Endodermal cell (in vitro differentiated cells): ENCODE measurements around the gene UPP1. TPM values are rescaled to one million over a fixed set of nuclear protein-coding genes. Genes with fewer than 3 reads are reported as not detected.

ENCODE experiments used
- DNase-seq: peaks from one replicate; pipeline ENCODE4 v3.0.0-alpha.2; 2017
- H3K27ac ChIP-seq: 2 replicates; pipeline ENCODE4 v1.5.1; 2013; ENCODE audit warnings: mild to moderate bottlenecking, low read depth, low read length, moderate library complexity
- H3K27me3 ChIP-seq: 2 replicates; pipeline ENCODE4 v1.6.1; 2013; ENCODE audit warnings: mild to moderate bottlenecking, low read length, moderate library complexity; ENCODE audit not compliant: insufficient read depth, control insufficient read depth, poor library complexity, severe bottlenecking
- H3K36me3 ChIP-seq: 2 replicates; pipeline ENCODE4 v1.7.0; 2013; ENCODE audit warnings: mild to moderate bottlenecking, low read length, moderate library complexity; ENCODE audit not compliant: control insufficient read depth, insufficient read depth
- H3K4me1 ChIP-seq: one replicate; pipeline ENCODE4 v1.7.0; 2013; ENCODE audit warnings: low read length; ENCODE audit not compliant: control insufficient read depth, insufficient read depth
- H3K4me3 ChIP-seq: 2 replicates; pipeline ENCODE4 v1.5.1; 2013; ENCODE audit warnings: mild to moderate bottlenecking, low read length, moderate library complexity
- H3K9ac ChIP-seq: 2 replicates; pipeline ENCODE4 v1.6.1; 2013; ENCODE audit warnings: mild to moderate bottlenecking, low read length, moderate library complexity; ENCODE audit not compliant: poor library complexity, severe bottlenecking; ENCODE audit errors: extremely low read depth
- H3K9me3 ChIP-seq: 2 replicates; pipeline ENCODE4 v1.6.1; 2013; ENCODE audit warnings: mild to moderate bottlenecking, low read length, moderate library complexity; ENCODE audit not compliant: control insufficient read depth
- H3K27ac Mint-ChIP-seq: 2 replicates; pipeline ENCODE4 v1.8.0; 2020; ENCODE audit warnings: mixed read lengths
- H3K27me3 Mint-ChIP-seq: 2 replicates; pipeline ENCODE4 v1.8.0; 2021; ENCODE audit warnings: mild to moderate bottlenecking, mixed read lengths; ENCODE audit not compliant: insufficient read depth
- H3K36me3 Mint-ChIP-seq: 2 replicates; pipeline ENCODE4 v1.8.0; 2020; ENCODE audit warnings: low read depth, mixed read lengths
- H3K4me1 Mint-ChIP-seq: 2 replicates; pipeline ENCODE4 v1.8.0; 2020; ENCODE audit warnings: mixed read lengths
- H3K4me3 Mint-ChIP-seq: 2 replicates; pipeline ENCODE4 v1.8.0; 2020; ENCODE audit warnings: mild to moderate bottlenecking, moderate library complexity, mixed read lengths
- H3K9me3 Mint-ChIP-seq: 2 replicates; pipeline ENCODE4 v1.8.0; 2020; ENCODE audit warnings: mild to moderate bottlenecking, mixed read lengths
- WGBS, 2 experiments: methylation state at CpG; one replicate each; pipeline versions ENCODE4 v1.1.5 to v1.1.7; 2013; ENCODE audit warnings: missing lambda C conversion rate in 2 of 2, mixed read lengths in 1 of 2; ENCODE audit not compliant: insufficient coverage in 1 of 2, insufficient read length in 1 of 2; 5-methylcytosine and 5-hydroxymethylcytosine counted together
- total RNA-seq, 2 donors: library from RNA; stranded (reverse); fragmentation: NEBNext Ultra II Directional in 1 of 2; extraction: Animal tissue kit (Norgen Biotek cat#: 25700) in 1 of 2; gene quantifications; 2 replicates in 1 of 2; 3 replicates in 1 of 2; pipeline ENCODE4 v1.2.1, GENCODE V29; 2021
- TF ChIP-seq, protein P1 (sequence below): fragments of 200-600 bp; sonication (generic); conservative IDR thresholded peaks from 2 replicates; pipeline ENCODE4 v1.5.0; 2021; ENCODE audit warnings: antibody characterized with exemption, mild to moderate bottlenecking

UPP1 gene
- total RNA-seq, 2 donors from 2014 or later: 40.5 to 46.3 TPM

GRCh38 chr7:48067475-48067874 lies 21.6 kb upstream of the UPP1 start:
- Histone ChIP-seq H3K27ac (no peak overlapping the region), H3K36me3 (no peaks in the 10 kb centered on the region), H3K4me1 (no peaks in the 10 kb centered on the region), H3K4me3 (no peak overlapping the region), H3K9ac (no peak overlapping the region), H3K27me3 (no peaks in the 10 kb centered on the region), H3K9me3 (peaks cover 15% of the 10 kb centered on the region)
- H3K36me3 Mint-ChIP-seq: no peaks in the 10 kb centered on the region
- DNase-seq: no peak
- TF ChIP-seq, protein P1, sequence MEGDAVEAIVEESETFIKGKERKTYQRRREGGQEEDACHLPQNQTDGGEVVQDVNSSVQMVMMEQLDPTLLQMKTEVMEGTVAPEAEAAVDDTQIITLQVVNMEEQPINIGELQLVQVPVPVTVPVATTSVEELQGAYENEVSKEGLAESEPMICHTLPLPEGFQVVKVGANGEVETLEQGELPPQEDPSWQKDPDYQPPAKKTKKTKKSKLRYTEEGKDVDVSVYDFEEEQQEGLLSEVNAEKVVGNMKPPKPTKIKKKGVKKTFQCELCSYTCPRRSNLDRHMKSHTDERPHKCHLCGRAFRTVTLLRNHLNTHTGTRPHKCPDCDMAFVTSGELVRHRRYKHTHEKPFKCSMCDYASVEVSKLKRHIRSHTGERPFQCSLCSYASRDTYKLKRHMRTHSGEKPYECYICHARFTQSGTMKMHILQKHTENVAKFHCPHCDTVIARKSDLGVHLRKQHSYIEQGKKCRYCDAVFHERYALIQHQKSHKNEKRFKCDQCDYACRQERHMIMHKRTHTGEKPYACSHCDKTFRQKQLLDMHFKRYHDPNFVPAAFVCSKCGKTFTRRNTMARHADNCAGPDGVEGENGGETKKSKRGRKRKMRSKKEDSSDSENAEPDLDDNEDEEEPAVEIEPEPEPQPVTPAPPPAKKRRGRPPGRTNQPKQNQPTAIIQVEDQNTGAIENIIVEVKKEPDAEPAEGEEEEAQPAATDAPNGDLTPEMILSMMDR: no peak
- H3K4me1 Mint-ChIP-seq: no peaks in the 10 kb centered on the region
- H3K9me3 Mint-ChIP-seq: peaks cover 10% of the 10 kb centered on the region
- H3K4me3 Mint-ChIP-seq: no peak overlapping the region
- H3K27ac Mint-ChIP-seq: no peak overlapping the region
- WGBS, 2 experiments: 75 to 87% methylated on average over 2 of the region's 2 CpGs
- H3K27me3 Mint-ChIP-seq: no peaks in the 10 kb centered on the region

- peaks cover 18% of the 10 kb centered on the region for H3K9me3 ChIP-seq
- no peaks in the 10 kb centered on the region for H3K27me3 ChIP-seq
- DNase-seq: no peak
- H3K4me1 ChIP-seq: peaks cover 6% of the 10 kb centered on the region
- no peak overlapping the region for H3K4me3 ChIP-seq
- Mint-ChIP-seq H3K27me3 (no peaks in the 10 kb centered on the region), H3K36me3 (peaks cover 2% of the 10 kb centered on the region), H3K4me1 (peaks cover 13% of the 10 kb centered on the region), H3K9me3 (peaks cover 13% of the 10 kb centered on the region), H3K4me3 (no peak overlapping the region), H3K27ac (no peak overlapping the region)
- no peak overlapping the region for H3K9ac ChIP-seq
- H3K27ac ChIP-seq: no peak overlapping the region
- no peaks in the 10 kb centered on the region for H3K36me3 ChIP-seq
- TF ChIP-seq, protein P1: no peak
Observed at GRCh38 chr7:48074204-48074654, 14.8 kb upstream of the UPP1 start.

DNA sequence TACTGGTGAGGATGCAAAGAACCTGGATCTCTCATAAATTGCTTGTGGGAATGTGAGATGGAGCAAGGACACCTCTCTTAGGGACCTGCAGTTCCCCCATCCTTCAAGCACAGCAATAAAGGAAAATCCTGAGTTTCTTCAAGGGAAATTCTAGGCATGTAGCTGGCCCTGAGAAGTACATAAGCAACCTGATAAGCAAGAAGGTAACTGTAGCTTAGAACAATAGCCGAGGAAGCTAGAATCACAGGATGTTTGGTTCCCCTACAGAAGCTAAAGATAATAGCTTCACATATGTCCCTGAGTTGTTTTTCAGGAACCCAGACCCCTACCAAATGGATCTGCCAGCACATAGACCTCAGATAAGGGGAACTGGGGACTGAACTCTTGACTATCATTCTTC lies 11.6 kb upstream of the UPP1 start:
- no peak overlapping the region for H3K27ac ChIP-seq
- Mint-ChIP-seq H3K4me1 (peaks cover 29% of the 10 kb centered on the region), H3K9me3 (peaks cover 8% of the 10 kb centered on the region)

More for the DNA sequence above, 11.6 kb upstream of the UPP1 start:
- Histone ChIP-seq H3K4me1 (peaks cover 6% of the 10 kb centered on the region), H3K4me3 (no peak overlapping the region), H3K9me3 (peaks cover 20% of the 10 kb centered on the region), H3K27me3 (no peaks in the 10 kb centered on the region), H3K9ac (no peak overlapping the region), H3K36me3 (no peaks in the 10 kb centered on the region)
- H3K27ac Mint-ChIP-seq: peak overlapping the region; percentile 89
- H3K36me3 Mint-ChIP-seq: peaks cover 2% of the 10 kb centered on the region
- no peaks in the 10 kb centered on the region for H3K27me3 Mint-ChIP-seq
- TF ChIP-seq, protein P1: no peak
- no peak overlapping the region for H3K4me3 Mint-ChIP-seq
- 67% methylated on average over 1 of the region's 1 CpG; no CpG with 5 or more reads in 1 of the 2 experiments for WGBS, 2 experiments
- DNase-seq: no peak
